ENCODE data around the gene NOMO2. TPM values are rescaled to one million over a fixed set of nuclear protein-coding genes. Genes with fewer than 3 reads are reported as not detected.
"Not testable (repeated sequence)": the region's sequence is repeated elsewhere in the genome, so short reads cannot be mapped to it uniquely, and the experiment has no call there.

Gene NOMO2
- total RNA-seq, result 75.2 TPM

- not testable (repeated sequence) for H3K27ac ChIP-seq (ENCODE audit: low read depth, low read length); H3K4me1 ChIP-seq (ENCODE audit: control insufficient read depth in 3 of 3, insufficient read depth in 3 of 3, low read length in 3 of 3); H3K27me3 ChIP-seq (ENCODE audit: control insufficient read depth in 3 of 3, insufficient read depth in 3 of 3, low read length in 3 of 3); H3K36me3 ChIP-seq (ENCODE audit: control insufficient read depth in 3 of 3, insufficient read depth in 3 of 3, low read length in 3 of 3); H3K9ac ChIP-seq (ENCODE audit: low read depth in 1 of 3, low read length in 3 of 3); H3K9me3 ChIP-seq (ENCODE audit: control insufficient read depth in 3 of 3, low read length in 3 of 3)
- H3K4me3 ChIP-seq (ENCODE audit: low read length in 3 of 3), result peak within 1 kb of the TSS; percentile 48 to 58 (median 54)
Measured at GRCh38 chr16:18561727-18562314, at the start of gene NOMO2. Gene NOMO2 (minus strand): TSS chr16:18562097. CDS start chr16:18562040, 57 bp downstream.

- not testable (repeated sequence) for H3K27me3 ChIP-seq (ENCODE audit: control insufficient read depth in 3 of 3, insufficient read depth in 3 of 3, low read length in 3 of 3); H3K9ac ChIP-seq (ENCODE audit: low read depth in 1 of 3, low read length in 3 of 3); H3K9me3 ChIP-seq (ENCODE audit: control insufficient read depth in 3 of 3, low read length in 3 of 3); H3K4me3 ChIP-seq (ENCODE audit: low read length in 3 of 3); H3K27ac ChIP-seq (ENCODE audit: low read depth, low read length); H3K4me1 ChIP-seq (ENCODE audit: control insufficient read depth in 3 of 3, insufficient read depth in 3 of 3, low read length in 3 of 3); H3K36me3 ChIP-seq (ENCODE audit: control insufficient read depth in 3 of 3, insufficient read depth in 3 of 3, low read length in 3 of 3)
Measured at GRCh38 chr16:18610147-18610803, 48.4 kb upstream of the NOMO2 start.

- H3K27me3 ChIP-seq (ENCODE audit: control insufficient read depth in 3 of 3, insufficient read depth in 3 of 3, low read length in 3 of 3); H3K9me3 ChIP-seq (ENCODE audit: control insufficient read depth in 3 of 3, low read length in 3 of 3); H3K4me1 ChIP-seq (ENCODE audit: control insufficient read depth in 3 of 3, insufficient read depth in 3 of 3, low read length in 3 of 3); H3K4me3 ChIP-seq (ENCODE audit: low read length in 3 of 3); H3K9ac ChIP-seq (ENCODE audit: low read depth in 1 of 3, low read length in 3 of 3); H3K36me3 ChIP-seq (ENCODE audit: control insufficient read depth in 3 of 3, insufficient read depth in 3 of 3, low read length in 3 of 3); H3K27ac ChIP-seq (ENCODE audit: low read depth, low read length): not testable (repeated sequence)
Measured at GRCh38 chr16:18608271-18608670, 46.4 kb upstream of the NOMO2 start.

GRCh38 chr16:18603572-18604246 lies 41.8 kb upstream of the NOMO2 start:
- not testable (repeated sequence) for H3K4me3 ChIP-seq (ENCODE audit: low read length in 3 of 3); H3K27me3 ChIP-seq (ENCODE audit: control insufficient read depth in 3 of 3, insufficient read depth in 3 of 3, low read length in 3 of 3); H3K9me3 ChIP-seq (ENCODE audit: control insufficient read depth in 3 of 3, low read length in 3 of 3); H3K27ac ChIP-seq (ENCODE audit: low read depth, low read length); H3K4me1 ChIP-seq (ENCODE audit: control insufficient read depth in 3 of 3, insufficient read depth in 3 of 3, low read length in 3 of 3); H3K9ac ChIP-seq (ENCODE audit: low read depth in 1 of 3, low read length in 3 of 3); H3K36me3 ChIP-seq (ENCODE audit: control insufficient read depth in 3 of 3, insufficient read depth in 3 of 3, low read length in 3 of 3)

GRCh38 chr16:18598582-18598981 lies 36.7 kb upstream of the NOMO2 start:
- not testable (repeated sequence) for H3K4me1 ChIP-seq (ENCODE audit: control insufficient read depth in 3 of 3, insufficient read depth in 3 of 3, low read length in 3 of 3); H3K9me3 ChIP-seq (ENCODE audit: control insufficient read depth in 3 of 3, low read length in 3 of 3); H3K36me3 ChIP-seq (ENCODE audit: control insufficient read depth in 3 of 3, insufficient read depth in 3 of 3, low read length in 3 of 3); H3K27ac ChIP-seq (ENCODE audit: low read depth, low read length); H3K9ac ChIP-seq (ENCODE audit: low read depth in 1 of 3, low read length in 3 of 3); H3K4me3 ChIP-seq (ENCODE audit: low read length in 3 of 3); H3K27me3 ChIP-seq (ENCODE audit: control insufficient read depth in 3 of 3, insufficient read depth in 3 of 3, low read length in 3 of 3)

GRCh38 chr16:18597734-18598133 lies 35.8 kb upstream of the NOMO2 start:
- not testable (repeated sequence) for H3K27ac ChIP-seq (ENCODE audit: low read depth, low read length); H3K36me3 ChIP-seq (ENCODE audit: control insufficient read depth in 3 of 3, insufficient read depth in 3 of 3, low read length in 3 of 3)

GRCh38 chr16:18597319-18597718 lies 35.4 kb upstream of the NOMO2 start:
- H3K4me3 ChIP-seq (ENCODE audit: low read length in 3 of 3); H3K4me1 ChIP-seq (ENCODE audit: control insufficient read depth in 3 of 3, insufficient read depth in 3 of 3, low read length in 3 of 3); H3K9ac ChIP-seq (ENCODE audit: low read depth in 1 of 3, low read length in 3 of 3); H3K36me3 ChIP-seq (ENCODE audit: control insufficient read depth in 3 of 3, insufficient read depth in 3 of 3, low read length in 3 of 3); H3K9me3 ChIP-seq (ENCODE audit: control insufficient read depth in 3 of 3, low read length in 3 of 3); H3K27ac ChIP-seq (ENCODE audit: low read depth, low read length); H3K27me3 ChIP-seq (ENCODE audit: control insufficient read depth in 3 of 3, insufficient read depth in 3 of 3, low read length in 3 of 3): not testable (repeated sequence)

More at GRCh38 chr16:18597734-18598133, 35.8 kb upstream of the NOMO2 start:
- H3K4me3 ChIP-seq (ENCODE audit: low read length in 3 of 3); H3K9me3 ChIP-seq (ENCODE audit: control insufficient read depth in 3 of 3, low read length in 3 of 3); H3K27me3 ChIP-seq (ENCODE audit: control insufficient read depth in 3 of 3, insufficient read depth in 3 of 3, low read length in 3 of 3); H3K4me1 ChIP-seq (ENCODE audit: control insufficient read depth in 3 of 3, insufficient read depth in 3 of 3, low read length in 3 of 3); H3K9ac ChIP-seq (ENCODE audit: low read depth in 1 of 3, low read length in 3 of 3): not testable (repeated sequence)

- H3K4me3 ChIP-seq (ENCODE audit: low read length in 3 of 3); H3K27ac ChIP-seq (ENCODE audit: low read depth, low read length); H3K27me3 ChIP-seq (ENCODE audit: control insufficient read depth in 3 of 3, insufficient read depth in 3 of 3, low read length in 3 of 3); H3K36me3 ChIP-seq (ENCODE audit: control insufficient read depth in 3 of 3, insufficient read depth in 3 of 3, low read length in 3 of 3); H3K9me3 ChIP-seq (ENCODE audit: control insufficient read depth in 3 of 3, low read length in 3 of 3); H3K4me1 ChIP-seq (ENCODE audit: control insufficient read depth in 3 of 3, insufficient read depth in 3 of 3, low read length in 3 of 3); H3K9ac ChIP-seq (ENCODE audit: low read depth in 1 of 3, low read length in 3 of 3): not testable (repeated sequence)
Measured at GRCh38 chr16:18595796-18596195, 33.9 kb upstream of the NOMO2 start.

GRCh38 chr16:18594880-18595279 lies 33.0 kb upstream of the NOMO2 start:
- H3K4me3 ChIP-seq (ENCODE audit: low read length in 3 of 3); H3K9ac ChIP-seq (ENCODE audit: low read depth in 1 of 3, low read length in 3 of 3); H3K36me3 ChIP-seq (ENCODE audit: control insufficient read depth in 3 of 3, insufficient read depth in 3 of 3, low read length in 3 of 3); H3K27me3 ChIP-seq (ENCODE audit: control insufficient read depth in 3 of 3, insufficient read depth in 3 of 3, low read length in 3 of 3); H3K9me3 ChIP-seq (ENCODE audit: control insufficient read depth in 3 of 3, low read length in 3 of 3); H3K27ac ChIP-seq (ENCODE audit: low read depth, low read length); H3K4me1 ChIP-seq (ENCODE audit: control insufficient read depth in 3 of 3, insufficient read depth in 3 of 3, low read length in 3 of 3): not testable (repeated sequence)

GRCh38 chr16:18593904-18594303 lies 32.0 kb upstream of the NOMO2 start:
- not testable (repeated sequence) for H3K27ac ChIP-seq (ENCODE audit: low read depth, low read length); H3K9me3 ChIP-seq (ENCODE audit: control insufficient read depth in 3 of 3, low read length in 3 of 3); H3K27me3 ChIP-seq (ENCODE audit: control insufficient read depth in 3 of 3, insufficient read depth in 3 of 3, low read length in 3 of 3); H3K4me3 ChIP-seq (ENCODE audit: low read length in 3 of 3); H3K36me3 ChIP-seq (ENCODE audit: control insufficient read depth in 3 of 3, insufficient read depth in 3 of 3, low read length in 3 of 3); H3K9ac ChIP-seq (ENCODE audit: low read depth in 1 of 3, low read length in 3 of 3); H3K4me1 ChIP-seq (ENCODE audit: control insufficient read depth in 3 of 3, insufficient read depth in 3 of 3, low read length in 3 of 3)
